WI38 (cell line): ENCODE results near the gene AFAP1L2.

Source experiments
- H3K4me3 ChIP-seq: 2 replicates; pipeline ENCODE4 v1.5.1; 2011; ENCODE audit warnings: low read depth, mild to moderate bottlenecking, control low read depth, low read length
- CTCF ChIP-seq: IDR thresholded peaks from 2 replicates; pipeline ENCODE4 v1.5.1; 2012; ENCODE audit warnings: low read depth, mild to moderate bottlenecking, control low read depth, low read length

AFAP1L2 gene

GRCh38 chr10:114265392-114266053 is 138.8 kb downstream of the AFAP1L2 start:
- no peak overlapping the region for H3K4me3 ChIP-seq
- no peak for TF ChIP-seq CTCF

DNA sequence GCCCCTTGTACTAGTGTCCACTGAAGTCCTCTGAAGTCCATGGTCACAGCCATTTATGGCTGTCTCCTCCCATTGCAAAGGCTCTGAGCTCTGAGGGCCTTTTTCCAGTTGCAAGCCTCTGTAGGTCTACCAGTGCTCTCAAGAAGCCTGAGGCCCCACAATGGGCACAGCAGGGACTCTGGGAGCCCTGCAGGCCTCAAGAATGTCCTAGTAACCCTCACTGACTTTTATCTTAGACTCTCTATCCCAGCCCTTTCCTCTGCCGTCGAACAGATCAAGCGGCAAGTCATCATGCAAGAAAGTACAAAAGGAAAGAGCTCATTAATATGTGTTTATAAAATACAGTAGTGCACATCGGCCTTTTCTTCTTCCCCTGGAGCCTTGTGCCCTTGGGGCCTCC is 141.8 kb downstream of the AFAP1L2 start:
- H3K4me3 ChIP-seq, result no peak overlapping the region
- no peak for TF ChIP-seq CTCF

DNA sequence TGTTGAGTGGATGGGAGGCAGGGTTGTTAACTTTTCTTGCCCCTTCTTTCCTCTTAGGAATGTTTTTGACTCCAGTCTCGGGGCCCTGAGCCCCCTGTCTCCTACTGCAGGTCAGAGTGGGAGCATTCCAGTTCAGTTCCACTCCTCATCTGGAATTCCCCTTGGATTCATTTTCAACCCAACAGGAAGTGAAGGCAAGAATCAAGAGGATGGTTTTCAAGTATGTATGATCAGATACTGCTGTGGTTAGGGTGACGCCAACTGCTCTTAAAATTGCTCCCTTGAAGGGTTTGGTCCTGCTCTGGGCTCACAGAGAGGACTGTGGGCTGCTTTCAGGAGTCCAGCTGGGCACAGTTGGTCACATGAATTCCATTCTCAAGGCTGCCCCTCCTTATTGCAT is 143.2 kb downstream of the AFAP1L2 start:
- no peak overlapping the region for H3K4me3 ChIP-seq
- no peak for TF ChIP-seq CTCF

DNA sequence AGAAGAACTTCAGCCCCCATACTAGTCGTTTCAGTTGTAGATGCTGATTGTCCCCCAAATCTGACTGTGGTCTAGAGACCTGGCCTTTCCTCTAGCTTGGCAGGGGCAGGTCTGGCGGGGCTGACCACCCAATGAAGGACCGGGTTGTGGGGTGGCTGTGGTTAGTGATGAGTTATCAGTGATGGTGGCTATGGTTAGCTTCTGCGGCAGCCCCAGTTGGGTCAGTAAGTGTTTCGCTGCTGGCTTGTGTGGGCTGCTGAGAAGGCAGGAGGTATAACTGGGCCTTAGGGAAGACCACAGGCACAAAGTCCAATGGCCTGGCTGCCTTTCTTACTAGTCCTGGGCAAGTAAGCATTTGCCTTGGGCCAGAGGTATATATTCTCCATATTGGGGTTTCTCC is 143.9 kb downstream of the AFAP1L2 start:
- no peak overlapping the region for H3K4me3 ChIP-seq
- no peak for TF ChIP-seq CTCF

DNA sequence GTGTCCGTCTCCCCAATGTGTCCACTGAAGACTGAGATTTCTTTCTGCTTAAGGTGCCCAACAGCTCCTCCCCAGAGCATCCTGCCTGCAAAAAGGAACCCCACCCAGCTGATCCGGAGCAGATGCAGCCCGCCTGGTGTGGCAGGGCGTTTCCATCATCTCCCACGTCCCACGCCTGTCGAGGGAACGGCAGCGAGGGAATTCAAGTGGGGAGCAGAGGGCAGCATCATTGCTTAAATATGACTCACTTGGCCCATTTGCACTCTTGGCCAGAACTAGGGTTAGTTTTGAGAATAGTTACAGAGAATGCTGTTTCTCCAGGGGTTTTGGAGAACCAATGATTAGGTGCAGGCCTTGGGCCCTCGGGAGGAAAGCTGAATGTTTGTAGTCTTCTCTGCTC is 144.5 kb downstream of the AFAP1L2 start:
- TF ChIP-seq CTCF, result no peak
- no peak overlapping the region for H3K4me3 ChIP-seq

GRCh38 chr10:114258274-114258840 is 145.9 kb downstream of the AFAP1L2 start:
- H3K4me3 ChIP-seq, result no peak overlapping the region
- no peak for TF ChIP-seq CTCF

DNA sequence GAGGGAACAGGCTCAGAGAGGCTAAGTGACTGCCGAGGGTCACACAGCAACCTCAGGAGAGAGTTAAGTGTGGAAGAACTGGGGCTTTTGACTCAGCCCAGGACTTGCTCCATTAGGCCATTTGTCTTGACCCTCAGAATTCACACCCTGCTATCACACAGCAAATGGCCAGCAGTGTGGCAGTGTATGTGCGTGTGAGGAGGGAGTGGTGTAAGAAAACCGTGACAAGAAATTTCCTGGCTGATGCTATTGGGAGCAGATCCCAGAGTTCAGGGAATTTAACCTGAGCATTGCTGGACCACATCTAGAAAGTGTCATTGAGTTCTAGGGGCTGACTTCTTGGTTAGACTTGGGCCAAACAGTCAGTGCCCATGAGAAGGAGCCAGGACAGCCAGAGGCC is 146.8 kb downstream of the AFAP1L2 start:
- TF ChIP-seq CTCF, result no peak
- no peak overlapping the region for H3K4me3 ChIP-seq
